ENCODE results near the gene JAZF1.

JAZF1 gene

DNA sequence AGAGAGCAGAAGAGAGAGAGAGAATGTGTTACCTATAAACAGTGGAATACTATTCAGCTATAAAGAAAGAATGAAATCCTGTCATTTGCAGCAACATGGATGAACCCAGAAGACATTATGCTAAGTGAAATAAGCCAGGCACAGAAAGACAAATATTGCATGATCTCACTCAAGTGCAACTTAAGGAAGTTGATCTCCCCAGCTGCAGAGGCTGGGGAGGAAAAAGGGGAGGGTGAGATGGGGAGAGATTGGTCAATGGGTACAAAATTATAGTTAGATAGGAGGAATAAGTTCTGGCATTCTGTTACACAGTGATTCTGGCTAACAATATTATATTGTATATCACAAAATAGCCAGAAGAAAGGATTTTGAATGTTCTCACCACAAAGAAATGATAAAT is 11.2 kb upstream of the JAZF1 start:
- DNase-seq (ENCODE audit: low read depth in 2 of 2) = no peak

DNA sequence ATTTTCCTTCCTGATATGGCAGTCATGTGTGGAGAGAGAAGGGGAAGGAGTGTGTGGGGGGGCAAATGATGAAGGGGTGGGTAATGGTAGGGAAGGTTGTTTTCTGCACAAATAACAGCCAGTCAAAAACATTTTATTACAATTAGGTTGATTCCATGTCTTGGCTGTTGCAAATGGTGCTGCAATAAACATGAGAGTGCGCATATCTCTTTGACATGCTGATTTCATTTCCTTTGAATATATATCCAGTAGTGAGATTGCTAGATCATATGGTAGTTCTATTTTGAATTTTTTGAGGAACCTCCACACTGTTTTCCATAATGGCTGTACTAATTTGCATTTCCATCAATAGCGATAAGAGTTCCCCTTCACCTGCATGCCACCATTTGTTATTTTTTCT is 10.6 kb upstream of the JAZF1 start:
- DNase-seq (ENCODE audit: low read depth in 2 of 2) = no peak

DNA sequence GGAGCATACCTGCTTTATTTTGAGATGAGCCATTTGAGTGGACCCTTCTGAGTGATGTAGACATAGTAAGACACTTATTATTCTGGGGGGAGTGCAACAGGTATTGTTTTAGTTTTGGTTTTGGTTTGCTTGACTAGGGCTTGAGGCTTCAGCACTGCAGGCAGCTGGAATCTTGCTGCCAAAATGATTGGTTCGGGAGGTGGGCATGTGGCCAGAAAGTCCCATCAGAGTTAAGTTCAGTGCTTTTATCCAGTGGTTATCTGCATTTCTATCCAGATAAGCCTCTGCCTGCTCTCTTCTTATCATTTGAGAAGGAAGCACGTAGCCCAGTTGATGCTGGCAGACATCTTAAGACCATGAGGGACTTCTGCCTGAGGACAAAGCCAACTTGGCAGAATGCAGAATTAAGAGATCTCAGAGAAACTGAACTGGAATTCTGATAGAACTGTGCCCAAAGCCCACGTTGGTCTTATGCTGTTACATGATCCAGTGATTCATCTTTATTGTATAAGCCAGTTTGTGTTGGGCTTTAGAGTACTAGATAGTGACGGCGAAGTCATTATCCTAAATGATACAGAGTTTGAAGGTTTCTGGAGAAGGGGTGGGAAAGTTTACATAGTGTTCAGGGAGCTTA is 9.6 kb upstream of the JAZF1 start:
- DNase-seq (ENCODE audit: low read depth in 2 of 2) = no peak

DNA sequence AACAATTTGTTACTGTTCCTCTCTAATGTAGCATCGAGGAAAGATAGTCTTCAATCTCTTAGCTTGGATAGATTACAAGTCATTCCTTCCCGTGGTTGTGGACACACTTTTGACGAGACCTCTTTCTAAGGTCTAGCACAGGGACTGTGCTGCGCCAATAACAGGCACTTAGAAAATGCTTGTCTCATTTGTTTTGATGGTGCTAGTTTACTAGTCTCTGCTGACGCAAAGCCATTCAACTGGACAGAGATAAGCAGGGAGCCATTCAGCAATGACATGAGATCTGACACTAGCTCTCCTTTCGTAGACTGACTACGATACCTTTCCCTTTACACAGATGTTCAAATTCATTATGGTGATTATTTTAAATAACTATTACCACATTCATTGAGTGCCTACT is 6.4 kb upstream of the JAZF1 start:
- DNase-seq (ENCODE audit: low read depth in 2 of 2) = no peak

DNA sequence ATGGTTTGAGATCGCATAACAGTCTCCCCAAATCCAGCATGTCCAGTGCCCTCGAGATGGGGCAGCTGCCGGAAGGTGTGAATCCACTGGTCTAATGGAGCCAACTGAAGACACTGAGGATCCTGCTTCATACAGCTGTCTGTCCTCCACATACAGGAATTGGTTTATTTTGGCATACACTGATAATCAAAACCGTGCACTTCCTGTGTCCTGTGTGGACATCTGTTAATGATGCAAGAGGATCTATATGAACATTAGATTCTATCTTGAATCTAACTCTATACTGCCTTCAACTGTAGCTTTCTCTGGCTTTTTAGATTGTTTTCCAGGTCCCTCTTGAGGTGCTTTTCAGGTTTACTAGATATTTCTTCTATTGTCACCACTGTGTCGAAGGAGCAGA is 3.0 kb upstream of the JAZF1 start:
- DNase-seq (ENCODE audit: low read depth in 2 of 2) = no peak

DNA sequence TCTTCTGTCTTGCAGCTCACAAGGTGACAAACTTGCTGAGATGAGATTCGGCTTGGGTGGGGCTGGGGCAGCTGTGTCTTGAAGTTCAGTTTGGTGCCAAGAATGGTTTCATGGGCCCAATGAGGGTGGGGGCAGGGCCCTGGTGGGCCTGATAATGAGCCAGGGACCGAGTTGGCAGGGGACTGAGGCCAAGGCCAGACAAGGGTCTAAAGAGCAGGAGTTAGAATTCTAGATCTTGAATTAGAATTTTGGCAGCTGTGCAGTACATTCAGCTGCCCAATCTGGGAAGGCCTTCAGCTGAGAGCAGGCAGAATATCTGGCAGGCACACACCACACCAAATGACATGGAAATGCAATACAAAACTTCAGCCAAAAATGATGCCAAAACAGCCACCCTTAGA is 1.5 kb upstream of the JAZF1 start:
- DNase-seq (ENCODE audit: low read depth in 2 of 2) = no peak

DNA sequence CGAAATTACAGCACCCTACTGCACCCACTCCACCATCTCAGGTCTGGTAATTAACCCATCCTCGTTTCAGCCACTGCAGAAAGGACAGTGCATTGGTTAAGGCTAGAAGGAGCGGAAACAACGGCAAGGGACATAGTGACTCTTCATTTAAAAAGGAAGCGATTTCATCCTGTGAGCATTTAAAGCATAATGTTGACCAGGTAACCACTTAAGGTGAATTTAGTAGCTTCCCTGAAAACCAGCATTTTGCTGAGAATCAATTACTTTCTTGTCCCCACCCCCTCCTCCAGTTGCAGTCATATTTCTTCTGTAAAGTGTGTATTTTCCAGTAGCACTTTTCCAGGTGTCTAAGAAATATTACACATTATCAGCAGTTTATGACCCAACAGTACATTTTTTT is 821 bp upstream of the JAZF1 start:
- no peak for DNase-seq (ENCODE audit: low read depth in 2 of 2)

DNA sequence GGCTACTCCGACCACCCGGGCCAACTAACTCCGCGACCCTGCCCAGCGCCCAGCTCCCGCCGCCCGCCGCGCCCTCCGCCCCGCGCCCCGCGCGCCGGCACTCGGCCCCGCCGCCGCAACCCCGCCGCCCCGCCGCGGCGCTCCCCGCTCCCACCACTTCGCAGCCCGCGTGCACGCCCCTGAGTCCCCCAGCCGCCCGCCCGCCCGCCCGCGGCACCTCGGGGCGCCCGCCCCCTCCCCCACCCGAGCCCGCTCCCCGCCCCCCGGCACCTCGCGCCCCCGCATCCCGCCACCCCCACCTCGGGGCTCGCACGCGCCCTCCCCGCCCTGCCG is 598 bp downstream of the JAZF1 start:
- DNase-seq (ENCODE audit: low read depth in 2 of 2) = no peak

DNA sequence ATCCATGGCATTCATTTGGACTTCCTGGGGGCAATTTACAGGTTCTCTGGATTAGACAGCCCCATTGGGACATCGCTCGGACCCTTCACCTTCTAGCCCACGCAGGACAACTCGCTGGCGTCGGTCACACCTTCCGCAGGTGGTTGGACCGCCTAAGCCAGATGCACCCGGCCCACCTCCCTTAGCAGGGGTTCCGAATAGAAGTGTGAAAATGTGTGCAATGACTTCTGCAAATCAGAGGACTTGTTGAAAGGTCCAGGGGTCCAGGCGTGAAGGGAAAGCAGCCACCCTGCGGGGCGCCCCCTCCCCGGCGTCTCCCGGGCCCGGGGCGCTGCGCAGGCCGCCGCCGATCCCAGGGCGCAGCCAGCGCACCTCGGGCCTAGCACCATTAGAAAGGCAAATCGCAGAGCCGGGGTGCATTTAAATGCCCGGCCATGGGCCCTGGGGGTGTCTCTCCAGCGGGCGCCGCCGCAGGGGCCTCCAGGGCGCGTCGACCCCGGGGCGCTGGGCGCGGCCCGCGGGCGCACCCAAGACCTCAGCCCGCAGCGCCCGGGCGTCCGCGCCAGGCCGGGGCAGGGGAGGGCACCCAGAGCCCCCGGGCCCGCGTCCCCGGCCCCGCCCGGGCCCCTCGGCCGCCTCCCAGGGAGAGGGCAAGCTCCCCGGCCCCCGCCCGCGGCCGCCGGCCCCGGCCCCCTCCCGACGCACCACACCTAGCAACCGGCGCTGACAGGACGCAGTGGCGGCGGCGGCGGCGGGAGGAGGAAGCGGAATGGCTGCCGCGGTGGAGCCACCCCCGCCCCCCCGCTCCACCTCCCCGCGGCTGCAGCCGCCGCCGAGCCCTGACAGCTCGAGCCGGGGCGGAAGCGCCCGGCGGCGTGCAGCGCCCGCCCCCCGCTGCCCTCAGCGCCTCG is 1.2 kb downstream of the JAZF1 start:
- peak; percentile 51 to 53 for DNase-seq (ENCODE audit: low read depth in 2 of 2)

DNA sequence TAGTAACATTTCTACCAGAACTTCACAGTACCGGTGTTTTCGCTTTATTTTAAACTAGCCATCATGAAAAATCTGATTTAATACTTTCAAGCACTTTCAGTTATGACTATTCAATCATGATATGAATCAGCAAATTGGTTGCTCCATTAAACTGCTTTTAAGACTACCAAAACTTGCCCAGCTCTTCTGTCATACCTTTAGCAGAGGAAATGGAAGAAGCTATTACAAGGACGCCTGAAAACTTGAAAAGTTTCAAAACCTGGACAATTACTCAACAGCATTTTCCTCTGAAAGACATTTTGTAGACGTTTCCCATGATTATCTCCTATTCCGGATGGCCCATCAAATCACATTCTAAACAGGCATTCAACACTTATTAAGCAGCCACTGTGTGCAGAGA is 2.0 kb downstream of the JAZF1 start:
- no peak for DNase-seq (ENCODE audit: low read depth in 2 of 2)

DNA sequence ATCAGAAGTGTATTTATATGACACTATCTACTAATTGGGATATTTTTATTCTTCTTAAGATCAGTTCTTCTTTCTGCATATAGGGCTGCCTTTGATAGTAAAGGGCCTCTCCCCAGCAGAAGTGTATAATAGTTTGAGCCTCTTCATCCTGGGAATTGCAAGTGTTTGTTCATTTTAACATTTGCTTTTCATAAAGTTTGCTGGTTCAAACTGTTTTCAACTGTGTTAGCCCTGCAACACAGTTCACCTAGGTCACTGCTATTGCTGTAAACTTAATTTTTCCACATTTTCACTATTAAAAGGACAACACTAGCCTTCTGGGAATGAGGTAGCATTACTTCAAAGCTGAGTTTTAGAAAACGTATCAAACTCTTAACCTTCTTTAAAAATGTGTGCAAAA is 2.8 kb downstream of the JAZF1 start:
- DNase-seq (ENCODE audit: low read depth in 2 of 2) = no peak

DNA sequence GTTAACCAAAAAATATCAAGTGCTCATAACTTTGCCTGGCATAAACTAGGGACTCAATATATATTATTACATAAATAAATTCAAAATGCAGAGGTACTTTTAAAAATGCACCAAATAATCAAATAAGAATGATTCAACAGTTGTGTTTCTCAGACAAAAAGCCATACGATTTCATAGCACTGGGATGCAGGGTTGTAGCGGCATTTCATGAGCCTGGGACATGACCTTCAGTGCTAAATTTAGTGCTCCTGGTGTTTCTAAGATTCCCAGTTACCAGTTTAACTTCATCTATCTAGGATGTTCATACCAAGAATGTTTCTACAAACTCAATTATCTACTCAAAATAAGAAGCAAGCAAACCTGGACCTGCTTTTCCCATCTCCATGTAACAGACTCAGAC is 4.0 kb downstream of the JAZF1 start:
- no peak for DNase-seq (ENCODE audit: low read depth in 2 of 2)

DNA sequence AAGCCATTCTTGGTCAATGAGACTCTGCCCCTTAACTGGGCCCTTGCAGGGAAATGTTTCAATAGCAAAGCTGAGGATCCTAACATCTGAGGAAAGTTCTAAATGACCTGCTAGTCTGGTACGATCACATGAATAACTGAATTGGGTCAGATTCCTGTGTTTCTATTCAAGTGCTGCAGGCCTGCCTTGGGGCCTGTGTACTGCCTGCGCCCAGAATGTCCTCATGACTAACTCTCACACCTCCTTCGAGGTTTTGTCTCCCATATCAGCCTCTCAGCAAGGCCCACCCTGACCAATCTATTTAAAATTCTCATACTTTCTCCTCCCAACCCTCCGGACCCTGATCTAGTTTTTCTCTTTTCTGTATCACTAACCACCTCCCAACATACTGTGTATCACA is 4.4 kb downstream of the JAZF1 start:
- no peak for DNase-seq (ENCODE audit: low read depth in 2 of 2)

DNA sequence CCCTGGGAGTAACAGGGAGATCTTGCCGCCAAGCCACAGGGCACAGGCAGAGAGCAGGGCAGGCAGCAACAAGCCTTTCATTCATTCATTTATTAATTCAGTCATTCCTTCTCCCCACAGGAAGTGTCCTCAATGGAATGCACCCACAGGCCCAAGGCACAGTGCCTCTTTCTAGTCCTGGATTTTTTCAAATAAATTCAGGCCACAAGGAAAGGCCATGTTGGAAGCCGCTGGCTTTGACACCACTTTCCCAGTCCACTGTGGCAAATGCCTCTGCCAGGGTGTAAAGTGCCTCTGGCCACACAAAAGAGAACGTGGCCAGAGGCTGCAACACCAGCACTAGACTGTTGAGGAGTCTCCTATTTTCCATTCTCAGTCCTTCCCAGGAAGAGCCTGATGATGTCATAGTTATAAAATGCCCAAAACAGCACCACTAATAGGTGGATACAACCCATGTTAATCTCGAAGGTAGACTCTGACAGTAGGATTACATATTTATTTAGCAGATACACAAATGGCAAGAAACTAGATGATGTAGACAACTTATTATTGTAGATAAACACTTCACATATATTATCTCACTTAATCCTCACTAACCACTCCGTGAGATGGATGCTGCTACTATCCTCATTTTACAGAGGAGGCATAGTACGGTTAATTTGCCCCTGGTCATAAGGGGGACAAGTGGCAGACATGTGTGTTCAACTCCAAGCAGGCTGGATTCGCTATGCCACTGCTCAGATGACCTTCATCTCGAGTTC is 5.5 kb downstream of the JAZF1 start:
- no peak for DNase-seq (ENCODE audit: low read depth in 2 of 2)

DNA sequence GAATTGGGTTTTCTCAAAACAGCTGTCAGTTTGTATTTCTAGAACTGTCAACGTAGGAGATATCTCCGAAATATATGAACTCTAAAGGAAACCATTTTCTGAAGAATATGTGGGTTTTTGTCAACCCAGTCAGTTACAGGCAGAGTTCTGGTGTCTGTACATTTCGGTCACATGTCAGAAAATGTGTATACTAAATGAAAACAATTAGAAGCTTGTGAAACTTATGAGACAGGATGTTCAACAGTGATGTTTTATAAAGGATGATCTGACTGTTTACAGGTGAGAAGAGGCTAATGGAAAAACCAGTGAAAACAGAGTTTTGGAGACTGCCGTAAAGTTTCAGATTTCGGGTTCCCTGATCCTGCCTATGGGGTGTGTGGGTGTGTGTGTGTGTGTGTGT is 6.2 kb downstream of the JAZF1 start:
- no peak for DNase-seq (ENCODE audit: low read depth in 2 of 2)

DNA sequence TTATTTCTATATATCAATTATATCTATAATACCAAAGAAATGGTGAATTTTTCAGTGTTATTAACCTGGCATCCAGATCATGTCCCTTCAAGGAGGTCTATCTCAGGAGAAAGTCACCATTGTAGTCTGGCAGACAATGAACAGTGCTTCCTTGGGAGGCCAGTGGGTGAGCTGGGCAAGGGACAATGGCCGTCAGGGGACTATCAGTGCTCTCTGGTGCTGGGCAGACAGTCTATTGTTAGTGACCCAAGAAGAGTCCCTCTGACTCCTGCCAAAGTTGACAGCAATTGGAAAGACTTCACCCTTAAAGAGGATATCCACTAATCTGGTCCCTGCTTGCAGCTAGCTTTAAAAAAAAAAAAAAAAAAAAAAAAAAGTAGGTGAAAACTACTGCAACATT is 7.1 kb downstream of the JAZF1 start:
- DNase-seq (ENCODE audit: low read depth in 2 of 2) = no peak

DNA sequence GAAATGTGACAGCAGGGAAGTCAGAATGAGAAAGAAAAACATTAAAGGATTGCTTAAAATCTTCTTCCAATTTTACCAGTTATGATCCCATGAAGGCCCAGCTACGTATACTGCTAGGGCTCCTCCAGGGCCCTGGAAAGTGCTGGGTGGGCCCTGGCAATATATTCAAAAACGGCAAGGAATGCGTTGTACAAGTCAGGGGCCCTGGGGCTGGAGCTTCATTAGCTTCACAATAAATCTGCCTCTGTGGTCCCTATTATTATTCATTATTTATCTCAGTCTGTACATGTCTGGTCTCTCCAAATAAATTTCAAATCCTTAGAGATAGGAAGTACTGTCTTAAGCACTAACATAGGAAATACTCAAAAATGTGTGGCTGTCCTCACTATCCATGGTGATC is 7.6 kb downstream of the JAZF1 start:
- DNase-seq (ENCODE audit: low read depth in 2 of 2) = no peak

DNA sequence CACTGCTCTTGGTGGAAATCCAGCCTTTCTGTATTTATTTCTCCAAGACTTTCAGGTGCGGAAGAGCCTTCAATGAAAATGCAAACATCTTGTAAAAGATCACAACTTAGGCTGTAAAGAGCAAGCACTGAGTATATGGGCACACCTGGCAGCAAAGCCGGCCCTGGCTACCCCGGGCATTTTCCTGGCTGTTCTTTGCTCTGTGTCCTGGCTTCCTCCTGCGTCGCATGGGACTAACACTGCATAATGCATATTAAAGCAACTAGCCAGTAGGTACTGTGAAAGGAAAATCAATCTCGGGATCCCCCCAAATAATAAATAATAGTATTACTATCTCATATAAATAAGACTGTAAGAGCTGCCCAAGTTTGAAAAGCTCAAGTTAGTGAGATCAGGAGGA is 9.9 kb downstream of the JAZF1 start:
- DNase-seq (ENCODE audit: low read depth in 2 of 2) = no peak

DNA sequence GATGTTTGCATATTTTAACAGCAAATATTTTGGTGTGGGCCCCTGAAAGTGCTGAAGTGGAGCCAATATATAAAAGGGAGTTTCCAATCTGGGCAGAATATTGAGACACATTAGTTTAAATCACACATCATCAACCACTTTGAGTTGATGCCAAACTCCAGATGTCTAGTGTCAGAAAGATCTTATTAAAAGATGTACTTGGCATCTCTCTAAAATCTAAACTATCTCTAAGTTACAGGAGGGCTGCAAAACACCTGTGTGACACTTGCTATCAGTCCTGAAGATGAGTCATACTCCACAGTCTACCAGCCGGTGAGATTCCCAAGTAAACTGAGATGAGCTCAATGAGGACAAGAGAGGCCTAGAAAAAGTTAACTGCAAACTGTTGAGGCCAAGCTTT is 11.4 kb downstream of the JAZF1 start:
- no peak for DNase-seq (ENCODE audit: low read depth in 2 of 2)

DNA sequence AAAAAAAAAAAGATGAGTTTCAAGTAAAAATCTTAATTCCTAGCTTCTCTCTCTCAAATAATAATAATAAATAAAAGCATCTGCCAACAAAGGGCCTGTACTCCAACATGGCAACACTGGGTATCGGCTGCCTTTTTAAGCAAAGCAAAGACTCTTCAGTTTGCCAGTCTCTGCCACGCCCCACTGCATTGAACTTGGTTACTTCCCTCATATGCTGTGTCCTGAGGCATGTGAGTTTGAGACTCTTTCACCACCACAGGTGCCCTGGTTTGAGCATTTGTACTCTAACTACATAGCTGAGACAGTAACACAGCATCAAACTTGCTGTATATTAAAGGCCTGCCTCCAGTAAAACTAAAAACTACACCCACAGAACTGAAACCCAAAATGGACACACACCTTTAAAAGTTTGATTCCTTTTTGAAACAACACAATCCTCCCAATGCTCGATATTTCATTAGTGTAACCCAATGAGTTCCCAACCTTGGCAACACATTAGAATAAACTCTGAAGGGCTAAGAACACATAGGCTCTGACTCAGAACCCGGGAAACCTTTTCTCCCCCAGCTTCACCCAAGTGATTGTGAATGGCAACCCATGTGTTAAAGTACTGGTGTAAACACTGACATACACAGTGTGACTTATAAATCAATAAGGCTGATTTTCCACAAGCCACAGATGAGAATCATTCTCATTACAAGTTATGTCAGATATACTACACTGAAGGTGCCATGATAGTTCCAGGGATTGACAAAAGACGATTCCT is 12.0 kb downstream of the JAZF1 start:
- no peak for DNase-seq (ENCODE audit: low read depth in 2 of 2)

DNA sequence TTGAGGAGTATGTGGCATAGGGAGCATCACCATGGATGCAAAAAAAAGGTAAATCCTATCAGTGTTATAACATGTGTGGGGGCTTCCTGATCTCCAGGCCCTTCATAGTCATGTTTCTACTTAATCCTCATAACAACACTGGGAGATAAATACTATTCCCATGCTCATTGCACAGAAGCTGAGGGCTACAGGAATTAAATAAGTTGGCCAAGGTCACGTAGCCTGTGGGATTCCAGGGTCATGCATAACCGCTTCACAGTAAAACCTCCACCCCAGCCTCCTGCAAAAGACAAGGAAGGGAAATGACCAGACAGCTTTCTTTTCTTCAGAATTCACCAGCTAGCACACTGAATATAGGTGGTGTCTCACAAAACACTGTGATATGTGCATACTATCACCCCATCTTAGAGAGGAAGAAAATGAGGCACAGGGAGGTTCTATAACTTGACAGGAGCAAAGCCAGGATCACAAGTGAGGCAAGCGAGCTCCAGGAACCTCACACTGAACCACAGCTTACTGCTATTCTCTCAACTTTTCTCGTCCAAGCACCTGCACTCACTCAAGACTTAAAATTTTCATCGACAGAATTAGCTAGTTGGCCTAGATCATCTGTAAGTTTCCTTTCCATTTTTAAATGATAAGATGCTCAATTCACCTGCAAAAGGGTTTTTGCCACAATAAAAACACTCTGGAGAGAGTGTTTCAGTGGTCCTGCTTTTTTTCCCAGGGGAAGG is 13.4 kb downstream of the JAZF1 start:
- no peak for DNase-seq (ENCODE audit: low read depth in 2 of 2)
